ENCODE data around the gene SEMA4F. TPM values are rescaled to one million over a fixed set of nuclear protein-coding genes. Genes with fewer than 3 reads are reported as not detected.

SEMA4F gene
- polyA plus RNA-seq, 1 donor (not counting 4 experiments of a cell fraction or from before 2014, with no cell fraction given) = 8.0 TPM

DNA sequence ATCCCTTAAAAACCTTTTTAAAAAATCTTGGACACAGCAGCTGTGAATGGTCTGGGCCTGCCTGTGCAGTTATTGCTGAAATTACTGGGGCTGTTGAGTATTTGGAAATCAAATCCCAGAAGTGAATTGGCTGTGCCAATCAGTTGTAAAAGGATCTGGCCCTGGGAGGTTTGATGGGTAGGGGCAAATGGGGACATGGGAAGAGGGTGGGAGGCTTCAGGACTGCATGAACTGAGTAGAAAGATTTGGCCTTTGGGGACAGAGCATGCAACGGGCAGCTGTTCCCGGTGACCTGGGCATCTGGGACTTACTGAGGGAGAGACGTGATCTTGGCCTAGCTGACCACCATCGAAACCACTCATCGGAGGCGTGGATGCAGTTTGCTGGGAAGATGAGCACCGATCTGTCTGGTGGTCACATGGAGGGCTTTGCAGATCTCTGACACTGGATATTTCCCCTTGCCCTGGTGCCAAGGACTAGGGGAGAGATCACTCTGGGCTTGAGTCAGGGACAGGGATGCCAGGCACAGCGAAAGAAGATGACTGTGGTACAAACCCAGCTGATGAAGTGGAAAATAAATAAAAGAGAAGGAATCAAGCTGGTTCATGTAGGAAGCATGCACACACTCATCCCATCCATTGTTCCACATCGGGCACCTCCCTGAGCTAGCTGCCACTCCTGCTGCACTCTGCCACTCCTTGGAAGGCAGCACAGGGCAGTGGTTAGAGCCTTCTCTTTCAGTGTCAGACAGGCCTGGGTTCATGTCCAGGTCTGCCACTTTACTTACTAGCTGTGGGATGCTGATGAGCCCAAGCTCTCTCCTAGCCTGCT lies 58.4 kb downstream of the SEMA4F start:
- TF ChIP-seq EZH2 (IDR thresholded peaks at IDR 0.05; ENCODE audit: low read length) = no peak
- TF ChIP-seq, protein P1, sequence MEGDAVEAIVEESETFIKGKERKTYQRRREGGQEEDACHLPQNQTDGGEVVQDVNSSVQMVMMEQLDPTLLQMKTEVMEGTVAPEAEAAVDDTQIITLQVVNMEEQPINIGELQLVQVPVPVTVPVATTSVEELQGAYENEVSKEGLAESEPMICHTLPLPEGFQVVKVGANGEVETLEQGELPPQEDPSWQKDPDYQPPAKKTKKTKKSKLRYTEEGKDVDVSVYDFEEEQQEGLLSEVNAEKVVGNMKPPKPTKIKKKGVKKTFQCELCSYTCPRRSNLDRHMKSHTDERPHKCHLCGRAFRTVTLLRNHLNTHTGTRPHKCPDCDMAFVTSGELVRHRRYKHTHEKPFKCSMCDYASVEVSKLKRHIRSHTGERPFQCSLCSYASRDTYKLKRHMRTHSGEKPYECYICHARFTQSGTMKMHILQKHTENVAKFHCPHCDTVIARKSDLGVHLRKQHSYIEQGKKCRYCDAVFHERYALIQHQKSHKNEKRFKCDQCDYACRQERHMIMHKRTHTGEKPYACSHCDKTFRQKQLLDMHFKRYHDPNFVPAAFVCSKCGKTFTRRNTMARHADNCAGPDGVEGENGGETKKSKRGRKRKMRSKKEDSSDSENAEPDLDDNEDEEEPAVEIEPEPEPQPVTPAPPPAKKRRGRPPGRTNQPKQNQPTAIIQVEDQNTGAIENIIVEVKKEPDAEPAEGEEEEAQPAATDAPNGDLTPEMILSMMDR (optimal IDR thresholded peaks at IDR 0.05 in 1 of 3, IDR thresholded peaks at IDR 0.05 in 1 of 3, conservative IDR thresholded peaks at IDR 0.05 in 1 of 3; ENCODE audit: extremely low read depth in 1 of 3, insufficient read depth in 2 of 3, low read length in 3 of 3) = no peak
- no peaks in the 10 kb centered on the region for H4K20me1 ChIP-seq (ENCODE audit: control insufficient read depth, extremely low read depth, insufficient read depth, low read length)
- no peak overlapping the region for H2AFZ ChIP-seq (ENCODE audit: control insufficient read depth, low read length)
- H3K4me1 ChIP-seq (ENCODE audit: control insufficient read depth, extremely low read depth, insufficient read depth, low read length) = peaks cover 22% of the 10 kb centered on the region
- no peaks in the 10 kb centered on the region for H3K9me1 ChIP-seq (ENCODE audit: control insufficient read depth, extremely low read depth, insufficient read depth, low read length)
- no peaks in the 10 kb centered on the region for H3K27me3 ChIP-seq (ENCODE audit: control insufficient read depth, extremely low read depth, insufficient read depth, low read length)
- H3K9me3 ChIP-seq (ENCODE audit: control insufficient read depth, low read depth, low read length) = no peaks in the 10 kb centered on the region
- H3K4me3 ChIP-seq (ENCODE audit: control insufficient read depth in 2 of 3, extremely low read depth in 1 of 3, insufficient read depth in 2 of 3, low read depth in 1 of 3, low read length in 3 of 3) = no peak overlapping the region
- no peak overlapping the region for H3K4me2 ChIP-seq (ENCODE audit: control insufficient read depth, extremely low read depth, insufficient read depth, low read depth, low read length)
- no peak overlapping the region for H3K9ac ChIP-seq (ENCODE audit: control insufficient read depth, extremely low read depth, insufficient read depth, low read length)
- DNase-seq (ENCODE audit: low read depth, low spot score) = no peak
- H3K36me3 ChIP-seq (ENCODE audit: control insufficient read depth in 2 of 2, extremely low read depth in 1 of 2, insufficient read depth in 2 of 2, low read length in 2 of 2) = no peaks in the 10 kb centered on the region
- no peaks in the 10 kb centered on the region for H3K79me2 ChIP-seq (ENCODE audit: control insufficient read depth, insufficient read depth, low read length)
- dilution Hi-C loops (cut with MboI; ENCODE audit: extremely low pct_ligation_motif_present, low sequenced_read_pairs) = no loop called here
- FAIRE-seq = peak; percentile 84
- no peak overlapping the region for H3K27ac ChIP-seq (ENCODE audit: control insufficient read depth, insufficient read depth, low read length)

DNA sequence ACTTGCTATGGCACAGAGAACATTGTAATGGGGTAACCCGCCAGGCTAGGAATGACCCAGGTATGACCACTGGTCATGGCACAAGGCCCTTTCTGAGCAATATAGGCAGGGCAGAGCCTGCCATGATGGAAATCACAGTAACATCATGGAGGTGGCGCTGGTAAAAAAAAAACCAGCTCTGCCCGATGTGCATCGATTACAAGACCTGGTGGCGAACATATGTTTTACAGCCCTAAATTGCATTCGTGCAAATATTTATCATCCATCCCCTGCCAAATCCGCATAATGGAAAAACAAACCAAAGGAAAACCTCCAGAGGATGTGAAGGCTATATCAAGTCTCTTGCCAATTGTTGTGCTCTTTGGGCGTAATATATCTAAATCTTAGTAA lies 60.6 kb downstream of the SEMA4F start:
- no peak overlapping the region for H3K27ac ChIP-seq (ENCODE audit: control insufficient read depth, insufficient read depth, low read length)
- DNase-seq (ENCODE audit: low read depth, low spot score) (no peak), FAIRE-seq (no peak)
- no peak overlapping the region for H2AFZ ChIP-seq (ENCODE audit: control insufficient read depth, low read length)
- peaks cover 21% of the 10 kb centered on the region for H3K4me1 ChIP-seq (ENCODE audit: control insufficient read depth, extremely low read depth, insufficient read depth, low read length)
- dilution Hi-C loops (cut with MboI; ENCODE audit: extremely low pct_ligation_motif_present, low sequenced_read_pairs) = no loop called here
- peak overlapping the region; percentile 92 for H3K4me2 ChIP-seq (ENCODE audit: control insufficient read depth, extremely low read depth, insufficient read depth, low read depth, low read length)
- no peaks in the 10 kb centered on the region for H3K79me2 ChIP-seq (ENCODE audit: control insufficient read depth, insufficient read depth, low read length)
- no peaks in the 10 kb centered on the region for H4K20me1 ChIP-seq (ENCODE audit: control insufficient read depth, extremely low read depth, insufficient read depth, low read length)
- no peaks in the 10 kb centered on the region for H3K36me3 ChIP-seq (ENCODE audit: control insufficient read depth in 2 of 2, extremely low read depth in 1 of 2, insufficient read depth in 2 of 2, low read length in 2 of 2)
- H3K9ac ChIP-seq (ENCODE audit: control insufficient read depth, extremely low read depth, insufficient read depth, low read length) = no peak overlapping the region
- no peaks in the 10 kb centered on the region for H3K9me1 ChIP-seq (ENCODE audit: control insufficient read depth, extremely low read depth, insufficient read depth, low read length)
- no peaks in the 10 kb centered on the region for H3K27me3 ChIP-seq (ENCODE audit: control insufficient read depth, extremely low read depth, insufficient read depth, low read length)
- TF ChIP-seq, protein P1 (optimal IDR thresholded peaks at IDR 0.05 in 1 of 3, IDR thresholded peaks at IDR 0.05 in 1 of 3, conservative IDR thresholded peaks at IDR 0.05 in 1 of 3; ENCODE audit: extremely low read depth in 1 of 3, insufficient read depth in 2 of 3, low read length in 3 of 3) = no peak
- TF ChIP-seq EZH2 (IDR thresholded peaks at IDR 0.05; ENCODE audit: low read length) = no peak
- H3K4me3 ChIP-seq (ENCODE audit: control insufficient read depth in 2 of 3, extremely low read depth in 1 of 3, insufficient read depth in 2 of 3, low read depth in 1 of 3, low read length in 3 of 3) = peak overlapping the region in 1 of 3 experiments; percentile 69
- no peaks in the 10 kb centered on the region for H3K9me3 ChIP-seq (ENCODE audit: control insufficient read depth, low read depth, low read length)

Data from keratinocyte (primary cell).